Measurements from ENCODE around the gene PSMA3.

DNA sequence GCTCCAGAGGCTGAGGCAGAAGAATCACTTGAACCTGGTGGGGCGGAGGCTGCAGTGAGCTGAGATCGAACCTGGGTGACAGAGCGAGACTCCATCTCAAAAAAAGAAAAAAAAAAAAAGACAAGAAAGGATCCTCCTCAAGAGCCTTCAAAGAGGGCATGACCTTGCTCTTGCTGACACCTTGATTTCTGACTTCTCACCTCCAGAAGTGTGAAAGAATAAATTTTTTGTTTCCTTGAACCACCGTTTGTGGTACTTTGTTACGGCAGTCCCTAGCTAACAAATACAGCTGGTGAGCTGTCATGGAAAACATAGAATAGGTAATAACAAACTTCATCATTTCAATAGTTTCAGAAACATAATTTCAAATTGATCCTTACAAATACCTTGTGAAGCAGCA lies 46.6 kb upstream of the PSMA3 start:
- TF ChIP-seq, protein P1, sequence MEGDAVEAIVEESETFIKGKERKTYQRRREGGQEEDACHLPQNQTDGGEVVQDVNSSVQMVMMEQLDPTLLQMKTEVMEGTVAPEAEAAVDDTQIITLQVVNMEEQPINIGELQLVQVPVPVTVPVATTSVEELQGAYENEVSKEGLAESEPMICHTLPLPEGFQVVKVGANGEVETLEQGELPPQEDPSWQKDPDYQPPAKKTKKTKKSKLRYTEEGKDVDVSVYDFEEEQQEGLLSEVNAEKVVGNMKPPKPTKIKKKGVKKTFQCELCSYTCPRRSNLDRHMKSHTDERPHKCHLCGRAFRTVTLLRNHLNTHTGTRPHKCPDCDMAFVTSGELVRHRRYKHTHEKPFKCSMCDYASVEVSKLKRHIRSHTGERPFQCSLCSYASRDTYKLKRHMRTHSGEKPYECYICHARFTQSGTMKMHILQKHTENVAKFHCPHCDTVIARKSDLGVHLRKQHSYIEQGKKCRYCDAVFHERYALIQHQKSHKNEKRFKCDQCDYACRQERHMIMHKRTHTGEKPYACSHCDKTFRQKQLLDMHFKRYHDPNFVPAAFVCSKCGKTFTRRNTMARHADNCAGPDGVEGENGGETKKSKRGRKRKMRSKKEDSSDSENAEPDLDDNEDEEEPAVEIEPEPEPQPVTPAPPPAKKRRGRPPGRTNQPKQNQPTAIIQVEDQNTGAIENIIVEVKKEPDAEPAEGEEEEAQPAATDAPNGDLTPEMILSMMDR (IDR thresholded peaks at IDR 0.05): no peak
- no peak for TF ChIP-seq POLR2AphosphoS5 (IDR thresholded peaks at IDR 0.05)

Data from upper lobe of left lung (tissue), 4 donors.